Activated CD4-positive, alpha-beta T cell treated with anti-CD3 and anti-CD28 coated beads, Interleukin-2, Interleukin-6, amounts not matched to agents 100 ng/mL and 50 ng/mL, durations not matched to agents 16 hours and 8 hours (primary cell): Measurements from ENCODE around the gene BTBD1.
"Not testable (repeated sequence)": the region's sequence is repeated elsewhere in the genome, so short reads cannot be mapped to it uniquely, and the experiment has no call there.

Source experiments
- DNase-seq: peaks from one replicate; pipeline ENCODE4 v3.0.0-alpha.2; 2020

BTBD1 gene

GRCh38 chr15:83092309-83092976 lies 25.4 kb upstream of the BTBD1 start:
- no peak for DNase-seq

DNA sequence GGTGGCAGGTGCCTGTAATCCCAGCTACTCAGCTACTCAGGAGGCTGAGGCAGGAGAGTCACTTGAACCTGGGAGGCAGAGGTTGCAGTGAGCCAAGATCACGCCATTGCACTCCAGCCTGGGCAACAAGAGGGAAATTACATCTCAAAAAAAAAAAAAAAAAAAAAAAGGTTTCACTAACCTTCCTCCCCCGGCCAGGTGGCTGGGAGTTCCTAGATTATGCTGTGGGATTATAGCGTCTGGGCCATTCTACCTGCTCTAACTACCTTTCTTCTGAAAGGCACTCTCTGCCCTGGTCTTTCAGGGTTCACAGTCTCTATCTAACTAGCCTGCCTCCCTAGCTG lies 24.9 kb upstream of the BTBD1 start:
- DNase-seq = not testable (repeated sequence)

DNA sequence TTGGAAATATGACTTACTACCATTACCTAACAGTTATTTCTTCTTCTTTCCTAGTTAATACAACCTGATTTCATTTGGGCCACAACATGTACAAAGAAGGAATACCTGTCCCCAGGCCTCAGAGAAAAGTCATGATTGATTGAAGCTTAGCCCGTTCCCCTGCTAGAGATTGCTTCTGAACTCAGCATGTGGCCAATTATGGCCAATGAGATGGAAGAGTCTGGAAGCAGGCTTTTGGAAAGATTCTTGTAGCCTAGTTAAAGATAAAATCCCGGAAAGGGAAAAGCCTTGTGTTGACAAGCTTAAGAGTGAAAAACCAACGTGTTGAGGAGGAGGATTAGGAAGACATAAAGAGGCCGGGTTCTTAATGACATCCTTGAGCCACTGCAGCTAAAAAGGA lies 23.4 kb upstream of the BTBD1 start:
- no peak for DNase-seq

- DNase-seq = no peak
Measured at GRCh38 chr15:83088876-83089275, 21.8 kb upstream of the BTBD1 start.

DNA sequence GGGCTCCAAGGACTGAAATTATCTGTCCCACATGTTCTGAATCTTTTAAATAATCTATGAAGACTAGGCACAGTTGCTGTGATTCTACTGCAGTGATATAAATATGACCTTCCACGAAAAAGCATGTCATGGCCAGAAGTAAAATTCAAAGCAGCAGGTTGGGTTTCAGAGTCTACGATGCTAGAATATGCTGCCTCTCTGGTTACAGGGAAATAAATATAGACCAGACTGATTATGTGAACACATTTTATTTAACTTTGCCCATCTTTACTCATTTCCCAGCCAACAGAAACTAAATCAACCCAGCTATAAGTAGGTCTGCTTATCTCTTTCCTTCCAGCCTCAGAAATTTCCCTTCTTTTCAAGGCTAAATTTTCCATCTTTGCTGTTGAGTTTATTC lies 20.5 kb upstream of the BTBD1 start:
- no peak for DNase-seq

GRCh38 chr15:83085864-83086552 lies 19.0 kb upstream of the BTBD1 start:
- not testable (repeated sequence) for DNase-seq

GRCh38 chr15:83085461-83085860 lies 18.4 kb upstream of the BTBD1 start:
- not testable (repeated sequence) for DNase-seq

DNA sequence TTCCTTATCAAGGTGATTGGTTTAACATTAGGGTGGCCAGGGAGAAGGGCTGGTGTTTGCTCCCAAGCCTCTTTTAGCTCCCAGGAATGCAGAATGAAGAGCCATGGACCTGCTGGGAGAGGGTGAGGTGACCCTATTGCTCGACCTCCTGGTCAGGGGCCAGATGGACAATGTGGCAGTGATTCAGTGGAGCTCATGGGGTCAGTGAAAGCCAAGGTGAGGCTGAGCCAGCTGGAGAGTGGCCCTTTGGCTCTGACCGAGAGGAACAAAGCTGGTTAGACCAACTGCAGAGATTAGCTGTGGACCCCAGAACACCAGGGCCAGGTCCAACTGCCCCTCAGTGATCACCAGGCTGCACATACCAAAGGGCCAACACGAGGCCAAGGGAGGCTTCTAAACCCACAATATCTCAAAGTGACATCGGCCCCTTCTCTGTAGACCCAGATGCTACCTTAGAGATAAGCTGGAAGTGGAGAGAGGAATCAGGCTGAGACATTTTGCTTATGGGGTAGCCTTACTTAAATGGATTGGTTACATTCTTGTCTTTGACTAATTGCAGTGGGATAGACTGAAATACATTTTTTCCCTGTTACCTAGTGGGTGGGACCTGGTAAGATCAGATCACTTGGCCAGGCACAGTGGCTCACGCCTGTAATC lies 15.8 kb upstream of the BTBD1 start:
- no peak for DNase-seq

GRCh38 chr15:83081256-83082014 lies 14.4 kb upstream of the BTBD1 start:
- no peak for DNase-seq

GRCh38 chr15:83078712-83079111 lies 11.7 kb upstream of the BTBD1 start:
- DNase-seq = no peak

- no peak for DNase-seq
Measured at GRCh38 chr15:83077491-83078230, 10.6 kb upstream of the BTBD1 start.

DNA sequence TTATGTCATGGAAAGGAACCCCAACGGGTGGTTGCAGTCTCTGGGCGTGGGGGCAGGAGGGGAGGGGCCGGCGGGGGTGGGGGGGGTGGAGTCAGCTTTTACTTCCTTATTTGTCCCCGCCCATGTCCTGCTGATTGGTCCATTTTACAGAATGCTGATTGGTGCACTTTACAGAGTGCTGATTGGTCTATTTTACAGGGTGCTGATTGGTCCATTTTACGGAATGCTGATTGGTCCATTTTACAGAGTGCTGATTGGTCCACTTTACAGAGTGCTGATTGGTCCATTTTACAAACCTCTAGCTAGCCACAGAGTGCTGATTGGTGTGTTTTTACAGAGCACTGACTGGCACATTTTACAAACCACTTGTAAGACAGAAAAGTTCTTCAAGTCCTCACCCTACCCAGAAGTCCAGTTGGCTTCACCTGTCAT lies 2.2 kb upstream of the BTBD1 start:
- peak; percentile 55 for DNase-seq

GRCh38 chr15:83068054-83068453 lies 1.0 kb upstream of the BTBD1 start:
- no peak for DNase-seq

DNA sequence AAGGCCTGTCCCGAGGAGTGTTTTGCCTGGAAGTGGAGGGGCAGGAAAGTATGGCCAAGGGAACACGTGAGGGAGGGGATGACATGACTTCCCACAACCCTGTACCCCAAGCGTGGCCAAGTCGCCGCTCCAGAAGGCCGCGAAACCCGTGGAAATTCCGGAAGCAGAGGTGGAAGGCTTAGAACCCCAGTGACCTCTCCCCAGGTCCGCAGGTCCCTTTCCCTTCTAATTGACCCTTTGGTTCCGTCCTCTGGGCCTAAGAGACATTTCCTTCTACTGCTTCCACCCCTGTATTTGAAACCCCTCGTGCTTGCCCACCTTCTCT lies 548 bp upstream of the BTBD1 start:
- DNase-seq = no peak

DNA sequence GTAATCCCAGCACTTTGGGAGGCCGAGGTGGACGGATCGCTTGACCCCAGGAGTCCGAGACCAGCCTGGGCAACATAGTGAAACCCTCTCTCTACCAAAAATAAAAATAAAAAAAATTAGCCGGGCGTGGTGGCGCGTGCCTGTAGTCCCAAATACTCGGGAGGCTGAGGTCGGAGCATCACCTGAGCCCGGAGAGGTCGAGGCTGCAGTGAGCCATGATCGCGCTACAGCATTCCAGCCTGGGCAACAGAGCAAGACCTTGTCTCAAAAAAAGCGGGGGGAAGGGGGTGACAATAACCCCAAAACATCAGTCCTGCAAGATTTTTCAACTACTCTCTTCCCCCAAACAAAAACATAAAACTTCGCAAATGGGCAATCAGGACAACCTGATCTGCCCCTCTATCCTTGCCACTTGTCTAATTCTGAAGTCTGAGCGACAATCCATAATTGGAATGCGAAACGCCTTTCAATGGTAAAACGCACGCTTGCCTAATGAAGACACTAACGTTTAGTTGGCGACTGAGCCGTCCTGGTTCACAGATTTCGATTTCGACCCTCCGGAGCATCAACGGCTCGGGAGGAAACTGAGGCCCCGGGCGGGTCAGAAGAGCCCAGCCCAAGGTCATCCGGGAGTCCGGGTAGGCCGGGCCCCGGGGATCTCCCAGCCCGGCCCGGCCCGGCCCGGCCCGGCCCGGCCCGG lies 868 bp downstream of the BTBD1 start:
- no peak for DNase-seq

DNA sequence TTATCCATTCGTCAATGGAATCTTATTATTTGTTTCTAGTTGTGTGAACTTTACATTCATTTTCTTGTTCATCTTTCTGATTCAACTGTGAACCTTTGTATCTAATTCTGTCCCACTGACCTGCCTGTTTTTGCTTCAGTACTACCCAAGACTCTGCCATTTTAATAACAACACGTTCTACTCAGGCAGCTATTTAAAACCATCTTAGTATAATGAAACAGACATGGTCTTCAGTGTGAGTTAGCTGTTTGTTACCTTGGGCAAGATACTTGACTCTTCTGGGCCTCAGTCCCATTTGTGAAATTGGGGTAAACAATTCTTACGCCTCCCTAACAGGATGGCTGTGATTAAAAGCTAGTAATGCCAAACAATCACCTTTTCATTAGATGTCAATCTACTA lies 1.6 kb downstream of the BTBD1 start:
- DNase-seq = no peak

- DNase-seq = no peak
Measured at GRCh38 chr15:83064859-83065258, 2.2 kb downstream of the BTBD1 start.

DNA sequence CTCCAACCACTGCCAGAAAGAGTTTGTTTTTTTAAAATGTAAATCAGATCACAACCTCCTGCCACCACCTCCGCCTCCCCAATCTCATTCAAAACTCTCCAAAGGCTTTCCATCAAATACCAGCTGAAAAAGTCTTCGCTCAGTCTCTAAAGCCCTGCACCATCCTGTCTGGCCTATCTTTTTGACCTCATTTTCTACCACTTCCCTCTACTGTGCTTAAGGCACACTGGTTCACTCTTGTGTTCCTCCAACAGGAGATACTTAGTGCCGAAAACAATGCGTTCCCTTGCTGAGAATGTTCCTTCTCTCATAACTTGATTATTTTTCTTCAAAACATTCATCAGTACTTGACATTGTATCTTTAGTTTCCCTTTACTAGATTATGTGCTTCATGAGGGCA lies 3.5 kb downstream of the BTBD1 start:
- no peak for DNase-seq

GRCh38 chr15:83062768-83063180 lies 4.3 kb downstream of the BTBD1 start:
- DNase-seq = no peak

DNA sequence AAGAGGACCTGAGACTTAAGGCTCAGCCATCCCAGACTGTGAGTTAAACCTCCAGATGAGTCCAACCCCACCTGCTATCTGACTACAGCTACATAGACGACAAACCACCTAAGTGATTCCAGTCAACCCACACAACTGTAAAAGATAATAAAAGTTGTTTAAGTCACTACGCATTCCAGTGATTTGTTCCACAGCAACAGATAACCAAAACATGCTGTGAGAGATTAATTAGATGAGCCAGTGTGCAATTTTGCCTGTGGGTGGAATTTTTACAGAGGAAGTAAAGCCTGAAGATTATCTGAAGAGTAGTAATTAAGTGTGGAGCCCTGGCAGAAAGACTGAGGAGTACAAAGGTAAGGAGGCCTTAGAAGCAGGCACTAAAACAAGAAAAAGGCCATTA lies 5.4 kb downstream of the BTBD1 start:
- DNase-seq = no peak

DNA sequence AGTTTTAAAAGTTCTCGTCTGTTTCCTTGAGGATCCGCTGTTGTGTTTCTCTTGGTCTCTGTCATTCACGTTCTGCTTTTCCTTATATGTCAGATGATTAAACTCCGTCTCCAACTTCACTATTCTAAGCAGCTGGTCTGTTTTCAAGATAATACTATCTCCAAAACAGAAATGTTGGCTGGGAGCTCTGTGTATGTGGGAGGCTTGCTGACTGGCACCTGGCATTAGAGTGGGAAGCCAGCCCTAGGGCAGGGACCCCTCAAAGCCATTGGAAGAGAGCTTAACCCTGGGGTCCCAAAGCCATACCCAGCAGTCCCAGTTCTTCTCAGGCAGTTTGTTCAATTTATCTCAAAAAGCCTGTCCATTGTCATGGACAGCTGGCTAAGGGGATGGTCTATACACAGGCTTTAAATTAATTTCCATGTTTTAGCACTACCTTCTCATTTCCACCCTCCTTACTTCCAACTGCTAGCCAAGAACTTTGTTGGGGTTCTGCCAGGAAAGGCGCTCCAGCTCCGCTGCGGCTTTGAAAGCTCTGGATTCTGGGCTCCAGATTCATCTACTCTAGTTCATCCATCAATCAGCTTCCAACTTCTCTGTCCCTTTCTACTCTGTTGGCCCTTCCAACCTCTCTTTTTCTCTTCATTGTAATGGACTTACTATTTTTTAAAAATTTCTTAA lies 9.2 kb downstream of the BTBD1 start:
- no peak for DNase-seq

DNA sequence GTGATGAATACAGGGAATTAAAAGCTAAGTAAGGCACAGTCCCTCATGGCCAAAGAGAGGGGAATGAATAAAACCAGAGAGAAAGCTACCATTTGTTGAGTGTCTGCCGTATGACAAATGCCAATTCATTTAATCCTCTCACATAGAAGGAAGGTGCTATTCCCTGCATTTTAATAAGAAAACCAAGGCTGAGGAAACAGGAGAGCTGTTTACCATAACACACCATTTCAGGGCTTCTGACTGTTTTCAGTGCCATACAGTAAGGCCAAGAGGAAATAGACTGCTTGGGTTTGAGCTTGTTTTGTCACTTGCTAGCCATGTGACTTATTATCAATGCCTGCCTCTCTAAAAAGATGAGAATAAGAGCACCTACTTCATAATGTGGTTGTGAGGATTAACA lies 10.1 kb downstream of the BTBD1 start:
- DNase-seq = no peak
